Esophagus (tissue), 2 donors: ENCODE results near the gene DPYSL3. TPM values are rescaled to one million over a fixed set of nuclear protein-coding genes. Genes with fewer than 3 reads are reported as not detected.

Experiments used
- H3K27ac ChIP-seq, 2 donors: one replicate each; pipeline ENCODE4 v1.5.1; 2013; ENCODE audit warnings: low read depth in 2 of 2, mild to moderate bottlenecking in 2 of 2, inconsistent platforms in 1 of 2, low read length in 1 of 2, moderate library complexity in 1 of 2
- H3K27me3 ChIP-seq, 2 donors: one replicate each; pipeline ENCODE4 v1.6.1; 2013; ENCODE audit warnings: low read length in 2 of 2, control low read depth in 1 of 2, mild to moderate bottlenecking in 1 of 2; ENCODE audit not compliant: insufficient read depth in 2 of 2, control insufficient read depth in 1 of 2
- H3K36me3 ChIP-seq, 2 donors: one replicate each; pipeline ENCODE4 v1.6.1; 2013; ENCODE audit warnings: low read length in 1 of 2; ENCODE audit not compliant: control insufficient read depth in 2 of 2, insufficient read depth in 2 of 2
- H3K4me1 ChIP-seq, 2 donors: one replicate each; pipeline ENCODE4 v1.6.1; 2013; ENCODE audit warnings: low read length in 1 of 2; ENCODE audit not compliant: control insufficient read depth in 2 of 2, insufficient read depth in 2 of 2
- H3K4me3 ChIP-seq, 2 donors: one replicate each; pipeline ENCODE4 v1.5.1; 2013; ENCODE audit warnings: low read length in 2 of 2, mild to moderate bottlenecking in 2 of 2, low read depth in 1 of 2, moderate library complexity in 1 of 2
- H3K9me3 ChIP-seq, 2 donors: one replicate each; pipeline ENCODE4 v1.6.1; 2013; ENCODE audit warnings: mild to moderate bottlenecking in 2 of 2, low read depth in 1 of 2, low read length in 1 of 2, moderate library complexity in 1 of 2; ENCODE audit not compliant: control insufficient read depth in 2 of 2, insufficient read depth in 1 of 2
- WGBS, 2 donors: extraction: QIAGEN DNeasy Blood & Tissue Kit; methylation state at CpG; one replicate each; pipeline ENCODE4 v1.1.7; 2013; 5-methylcytosine and 5-hydroxymethylcytosine counted together
- polyA plus RNA-seq, 2 donors: library from polyadenylated mRNA; stranded (reverse); fragments of 200-250 nt; gene quantifications; one replicate each; pipeline ENCODE4 v1.2.3, GENCODE V29; 2013
- donor health status: healthy with polysubstance abuse.
- donor health status: Bipolar disorder and iron deficiency.

The DPYSL3 gene
- polyA plus RNA-seq, 2 donors, result 7.2 to 22.1 TPM

- Histone ChIP-seq H3K36me3 (no peaks in the 10 kb centered on the region), H3K4me3 (no peak overlapping the region), H3K9me3 (no peaks in the 10 kb centered on the region), H3K27ac (no peak overlapping the region), H3K27me3 (no peaks in the 10 kb centered on the region), H3K4me1 (no peaks in the 10 kb centered on the region)
- 79 to 87% methylated on average over 2 of the region's 2 CpGs for WGBS, 2 donors
These were observed 161.8 kb downstream of the DPYSL3 start for GRCh38 chr5:147348046-147348445.

DNA sequence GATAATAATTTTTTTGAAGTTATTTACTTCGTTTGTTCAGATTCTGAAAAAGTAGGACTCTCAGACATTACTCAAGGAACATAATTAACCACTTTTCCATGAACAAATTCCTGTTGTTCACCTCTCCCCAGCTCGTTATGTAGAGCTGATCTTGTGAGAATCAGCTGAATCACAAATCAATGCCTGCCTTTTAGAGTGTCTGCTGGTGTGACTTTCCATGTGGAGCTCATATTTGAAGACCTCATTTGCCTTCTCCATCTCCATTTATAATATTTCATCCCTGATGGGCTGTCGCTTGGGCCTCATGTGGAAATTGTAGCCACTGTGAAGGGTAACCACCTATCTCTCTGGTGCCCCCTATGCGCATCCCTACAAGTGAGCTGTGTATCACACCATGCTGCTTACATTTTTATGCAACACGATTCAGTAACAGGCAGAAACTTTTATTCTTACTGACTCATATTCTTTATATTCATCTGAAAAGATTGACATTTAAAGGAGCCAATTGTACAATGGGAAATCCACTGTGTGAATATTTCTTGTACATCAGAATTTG is 163.8 kb downstream of the DPYSL3 start:
- no peaks in the 10 kb centered on the region for H3K9me3 ChIP-seq
- 74 to 79% methylated on average over 5 of the region's 5 CpGs for WGBS, 2 donors
- H3K36me3 ChIP-seq, result no peaks in the 10 kb centered on the region

DNA sequence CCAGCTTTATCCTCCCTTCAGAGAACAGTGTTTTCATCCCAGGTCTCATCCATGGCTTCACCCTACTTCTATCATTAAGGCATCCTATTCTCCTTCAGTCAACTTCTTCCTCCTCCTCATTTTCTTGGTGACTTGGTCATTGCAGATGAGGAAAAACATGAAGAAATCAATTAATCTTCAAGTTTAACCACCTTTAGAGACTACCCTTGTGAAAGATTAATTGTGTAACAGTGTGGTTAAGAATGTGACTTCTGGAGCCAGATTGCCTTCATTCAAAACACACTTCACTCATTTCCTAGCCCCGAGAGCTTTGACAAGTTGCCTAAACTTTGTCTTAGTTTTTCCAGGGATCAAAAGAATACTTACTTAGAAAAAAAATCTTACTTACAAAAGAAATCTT is 165.0 kb downstream of the DPYSL3 start:
- H3K9me3 ChIP-seq, result no peaks in the 10 kb centered on the region
- no peaks in the 10 kb centered on the region for H3K27me3 ChIP-seq
- 9 to 22% methylated on average over 1 of the region's 1 CpG for WGBS, 2 donors
- H3K4me1 ChIP-seq, result no peaks in the 10 kb centered on the region
- H3K27ac ChIP-seq, result no peak overlapping the region
- no peak overlapping the region for H3K4me3 ChIP-seq
- H3K36me3 ChIP-seq, result no peaks in the 10 kb centered on the region

More for the DNA sequence above, 163.8 kb downstream of the DPYSL3 start:
- H3K4me3 ChIP-seq, result no peak overlapping the region
- H3K27ac ChIP-seq, result no peak overlapping the region
- no peaks in the 10 kb centered on the region for H3K27me3 ChIP-seq
- H3K4me1 ChIP-seq, result no peaks in the 10 kb centered on the region

GRCh38 chr5:147341345-147341744 is 168.5 kb downstream of the DPYSL3 start:
- Histone ChIP-seq H3K27ac (no peak overlapping the region), H3K9me3 (peaks cover 0 to 2% of the 10 kb centered on the region in 2 donors), H3K4me1 (no peaks in the 10 kb centered on the region), H3K27me3 (no peaks in the 10 kb centered on the region), H3K4me3 (no peak overlapping the region), H3K36me3 (no peaks in the 10 kb centered on the region)

DNA sequence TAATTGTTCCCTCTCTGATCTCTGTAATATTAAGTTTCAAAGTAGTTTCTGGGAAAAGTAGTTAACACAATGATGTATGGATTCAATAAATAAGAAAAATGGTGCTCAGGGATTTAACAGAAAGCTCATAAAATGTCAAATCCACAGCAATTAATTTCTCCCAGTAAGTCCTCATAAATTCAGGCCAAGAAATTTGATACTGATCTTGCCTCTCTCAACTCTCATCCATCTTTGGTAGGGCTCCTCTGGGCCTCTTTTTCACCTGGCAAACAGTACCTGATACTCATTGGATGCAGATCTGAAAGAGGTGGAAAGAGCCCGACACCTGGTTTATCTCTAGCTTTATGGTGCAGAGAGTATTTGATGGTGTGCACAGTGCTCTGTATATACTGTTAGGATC is 168.9 kb downstream of the DPYSL3 start:
- H3K9me3 ChIP-seq, result peaks cover 0 to 2% of the 10 kb centered on the region in 2 donors
- H3K27ac ChIP-seq, result no peak overlapping the region
- no peaks in the 10 kb centered on the region for H3K27me3 ChIP-seq
- H3K4me1 ChIP-seq, result no peaks in the 10 kb centered on the region
- H3K4me3 ChIP-seq, result no peak overlapping the region
- no peaks in the 10 kb centered on the region for H3K36me3 ChIP-seq
- 79 to 86% methylated on average over 1 of the region's 1 CpG for WGBS, 2 donors
